HCT116 (cell line): ENCODE results near the gene CEACAM19. TPM values are rescaled to one million over a fixed set of nuclear protein-coding genes. Genes with fewer than 3 reads are reported as not detected.

Experiments used
- ATAC-seq: fragments of 200-7000 bp; cut with Tn5 transposase; 2 replicates; pipeline ENCODE4 v1.9.1; 2020; ENCODE audit warnings: mild to moderate bottlenecking, moderate library complexity
- BruUV-seq: library from RNA; stranded (reverse); fragments of 400-500 nt; replicated peaks from 2 replicates; lab custom pipeline; 2021; lab: Mats Ljungman, UMichigan
- CTCF ChIA-PET: fragments of 300-600 bp; sonication (Branson Sonifier 250); formaldehyde crosslinking; loops from one replicate; lab custom pipeline; 2021; ENCODE audit warnings: antibody characterized with exemption; lab: Charles Lee
- POLR2A ChIA-PET: fragments of 300-600, 350-600 bp; sonication (Branson Sonifier 250); formaldehyde crosslinking; loops from one replicate; lab custom pipeline; 2021; ENCODE audit warnings: antibody characterized with exemption; lab: Charles Lee
- RAD21 ChIA-PET, 2 experiments: fragments of 300-600 bp; sonication (Branson Sonifier 250); formaldehyde crosslinking; loops; one replicate each; lab custom pipeline; 2023; ENCODE audit warnings: low total read pairs in 2 of 2; ENCODE audit not compliant: uncharacterized antibody in 2 of 2, unreplicated experiment in 2 of 2, low non-redundant PET in 1 of 2; lab: Charles Lee
- DNase-seq: peaks from one replicate; pipeline ENCODE4 v3.0.0-alpha.2; 2010; ENCODE audit warnings: low read depth, low spot score
- H2AFZ ChIP-seq: fragments of 200-600 bp; shearing (Covaris generic), sonication (generic); 2 replicates; pipeline ENCODE4 v1.6.1; 2017; ENCODE audit warnings: low read depth, mixed run types, mixed read lengths, antibody characterized with exemption, low read length; ENCODE audit not compliant: poor library complexity, severe bottlenecking
- H3K27ac ChIP-seq: 2 replicates; pipeline ENCODE4 v1.5.1; 2012; ENCODE audit warnings: low read depth, low read length
- H3K27me3 ChIP-seq: fragments of 200-600 bp; sonication (generic); 2 replicates; pipeline ENCODE4 v1.6.1; 2016; ENCODE audit warnings: mixed run types, low read length, mixed read lengths; ENCODE audit not compliant: insufficient read depth
- H3K36me3 ChIP-seq, 2 experiments: fragments of 200-500 bp in 1 of 2; fragments of 200-600 bp in 1 of 2; sonication (Bioruptor generic) in 1 of 2; sonication (generic) in 1 of 2; 2 replicates each; pipeline versions ENCODE4 v1.5.1 to v1.6.1; 2014 to 2016; ENCODE audit warnings: low read length in 2 of 2, inconsistent platforms in 1 of 2, mixed read lengths in 1 of 2, mixed run types in 1 of 2; ENCODE audit not compliant: insufficient read depth in 2 of 2, control insufficient read depth in 1 of 2
- H3K4me1 ChIP-seq, 2 experiments: fragments of 200-600 bp in 1 of 2; sonication (generic) in 1 of 2; 2 replicates each; pipeline versions ENCODE4 v1.5.1 to v1.6.1; 2012 to 2017; ENCODE audit warnings: low read length in 2 of 2, inconsistent platforms in 1 of 2, mild to moderate bottlenecking in 1 of 2, mixed read lengths in 1 of 2, mixed run types in 1 of 2, moderate library complexity in 1 of 2; ENCODE audit not compliant: insufficient read depth in 2 of 2, control insufficient read depth in 1 of 2
- H3K4me2 ChIP-seq: fragments of 200-600 bp; sonication (generic); 2 replicates; pipeline ENCODE4 v1.6.1; 2017; ENCODE audit warnings: mixed run types, low read length, mixed read lengths
- H3K4me3 ChIP-seq, 2 experiments: fragments of 200-600 bp in 1 of 2; sonication (generic) in 1 of 2; replicated peaks in 1 of 2; 2 replicates each; pipeline ENCODE4 v1.5.1; 2011 to 2016; ENCODE audit warnings: low read length in 2 of 2, control low read depth in 1 of 2, low read depth in 1 of 2, mild to moderate bottlenecking in 1 of 2, mixed read lengths in 1 of 2, mixed run types in 1 of 2
- H3K79me2 ChIP-seq: fragments of 200-600 bp; sonication (generic); 2 replicates; pipeline ENCODE4 v1.6.1; 2017; ENCODE audit warnings: mild to moderate bottlenecking, mixed run types, low read length, moderate library complexity, mixed read lengths; ENCODE audit not compliant: insufficient read depth
- H3K9ac ChIP-seq: fragments of 200-600 bp; sonication (generic); 2 replicates; pipeline ENCODE4 v1.6.1; 2016; ENCODE audit warnings: low read length, mixed read lengths
- H3K9me2 ChIP-seq: fragments of 200-600 bp; sonication (generic), shearing (Covaris generic); 2 replicates; pipeline ENCODE4 v1.6.1; 2017; ENCODE audit warnings: mixed run types, mild to moderate bottlenecking, moderate library complexity; ENCODE audit not compliant: insufficient read depth
- H3K9me3 ChIP-seq, 2 experiments: fragments of 200-500 bp in 1 of 2; fragments of 200-600 bp in 1 of 2; sonication (Bioruptor generic) in 1 of 2; sonication (generic) in 1 of 2; 2 replicates each; pipeline ENCODE4 v1.6.1; 2014 to 2017; ENCODE audit warnings: low read length in 2 of 2, mixed read lengths in 2 of 2, inconsistent platforms in 1 of 2, low read depth in 1 of 2, mild to moderate bottlenecking in 1 of 2, mixed run types in 1 of 2, moderate library complexity in 1 of 2; ENCODE audit not compliant: control insufficient read depth in 1 of 2, insufficient read depth in 1 of 2
- H4K20me1 ChIP-seq: fragments of 200-600 bp; sonication (generic), shearing (Covaris generic); 2 replicates; pipeline ENCODE4 v1.6.1; 2017; ENCODE audit warnings: mixed run types, mild to moderate bottlenecking, moderate library complexity; ENCODE audit not compliant: insufficient read depth
- CTCF ChIP-seq, 3 experiments: fragments of 200-600 bp in 1 of 3; sonication (generic) in 1 of 3; IDR thresholded peaks in 2 of 3; conservative IDR thresholded peaks in 1 of 3; 2 replicates each; pipeline ENCODE4 v1.5.1; 2012 to 2017; ENCODE audit warnings: low read depth in 2 of 3, low read length in 2 of 3, antibody characterized with exemption in 1 of 3, borderline replicate concordance in 1 of 3, control low read depth in 1 of 3, mild to moderate bottlenecking in 1 of 3, mixed read lengths in 1 of 3, mixed run types in 1 of 3, moderate library complexity in 1 of 3; ENCODE audit not compliant: insufficient read depth in 1 of 3
- EGR1 ChIP-seq: IDR thresholded peaks from 2 replicates; pipeline ENCODE4 v1.6.1; 2012; ENCODE audit warnings: low read depth
- EZH2 ChIP-seq: fragments of 200-600 bp; sonication (generic); IDR thresholded peaks from 2 replicates; pipeline ENCODE4 v1.6.1; 2017; ENCODE audit warnings: antibody characterized with exemption, mixed run types
- EZH2phosphoT487 ChIP-seq: fragments of 200-600 bp; IDR thresholded peaks from 2 replicates; pipeline ENCODE4 v1.6.1; 2018; ENCODE audit warnings: antibody characterized with exemption, borderline replicate concordance
- JUND ChIP-seq: IDR thresholded peaks from 2 replicates; pipeline ENCODE4 v1.6.1; 2012
- POLR2A ChIP-seq: IDR thresholded peaks from 2 replicates; pipeline ENCODE4 v1.7.0; 2011; ENCODE audit warnings: borderline replicate concordance; ENCODE audit not compliant: insufficient read depth, insufficient read length; ENCODE audit errors: extremely low read depth
- SIN3A ChIP-seq: IDR thresholded peaks from 2 replicates; pipeline ENCODE4 v1.6.1; 2012; ENCODE audit warnings: low read depth
- SP1 ChIP-seq: IDR thresholded peaks from 2 replicates; pipeline ENCODE4 v1.6.1; 2012; ENCODE audit warnings: low read depth
- SRF ChIP-seq: IDR thresholded peaks from 2 replicates; pipeline ENCODE4 v1.6.1; 2012; ENCODE audit warnings: low read depth
- TCF7L2 ChIP-seq: IDR thresholded peaks from 2 replicates; pipeline ENCODE4 v1.7.0; 2011; ENCODE audit warnings: borderline replicate concordance, inconsistent platforms; ENCODE audit not compliant: insufficient read depth, insufficient read length; ENCODE audit errors: extremely low read depth
- ZFX ChIP-seq: fragments of 450-650 bp; IDR thresholded peaks from 2 replicates; pipeline ENCODE4 v1.6.1; 2017
- ZNF274 ChIP-seq: fragments of 200-500 bp; sonication (Bioruptor generic); IDR thresholded peaks from 2 replicates; pipeline ENCODE4 v1.6.1; 2014; ENCODE audit warnings: mild to moderate bottlenecking, low read depth, low read length, inconsistent platforms
- intact Hi-C: fragments of 100-400 bp; cut with micrococcal nuclease; formaldehyde crosslinking; loops from 2 replicates; pipeline ENCODE4 v1.10.0; 2022
- total RNA-seq: library from RNA; stranded (reverse); gene quantifications from one replicate; pipeline ENCODE4 v1.2.1, GENCODE V29; 2021; ENCODE audit not compliant: unreplicated experiment

Gene CEACAM19
- total RNA-seq, 1 experiment from 2014 or later, result 4.0 TPM

GRCh38 chr19:44700547-44700946, 29.3 kb downstream of the CEACAM19 start:
- H3K4me2 ChIP-seq, result no peak overlapping the region
- no peak for TF ChIP-seq EZH2phosphoT487
- no peak for TF ChIP-seq ZFX
- no peak for TF ChIP-seq EGR1
- TF ChIP-seq SIN3A, result no peak
- TF ChIP-seq JUND, result no peak
- TF ChIP-seq POLR2A, result no peak
- TF ChIP-seq CTCF (IDR thresholded peaks at IDR 0.05 in 2 of 3, conservative IDR thresholded peaks at IDR 0.05 in 1 of 3; ENCODE audit: borderline replicate concordance in 1 of 3, insufficient read depth in 1 of 3, low read depth in 2 of 3, low read length in 2 of 3), result no peak
- no peak for TF ChIP-seq SP1
- no peak for TF ChIP-seq TCF7L2
- no peak for TF ChIP-seq ZNF274
- no peak for TF ChIP-seq EZH2
- no peak for TF ChIP-seq SRF
- H3K9me2 ChIP-seq, result no peaks in the 10 kb centered on the region
- ChIA-PET RAD21 (no interaction called here), POLR2A (interaction anchor here (0.5 kb wide), 1 partner anchor 47 kb away, joined by 5 read pairs; no protein-coding TSS in a partner anchor), CTCF (no interaction called here)
- no peaks in the 10 kb centered on the region for H3K36me3 ChIP-seq
- H3K4me3 ChIP-seq, result no peak overlapping the region
- H3K27ac ChIP-seq, result no peak overlapping the region
- H3K9me3 ChIP-seq, result no peaks in the 10 kb centered on the region
- no peak overlapping the region for H3K9ac ChIP-seq
- H3K27me3 ChIP-seq, result no peaks in the 10 kb centered on the region
- peaks cover 2 to 8% of the 10 kb centered on the region in 2 experiments; a peak in 3 of 4 replicates for H3K4me1 ChIP-seq
- no peak overlapping the region for H2AFZ ChIP-seq
- DNase-seq, result no peak
- BruUV-seq, result no TSS peak
- intact Hi-C loops, result no loop called here
- H3K79me2 ChIP-seq, result no peaks in the 10 kb centered on the region
- no peaks in the 10 kb centered on the region for H4K20me1 ChIP-seq
- ATAC-seq, result no peak
